H9 (cell line): ENCODE results near the gene MAD2L1. TPM values are rescaled to one million over a fixed set of nuclear protein-coding genes. Genes with fewer than 3 reads are reported as not detected.

Experiments used
- DNase-seq: peaks from one replicate; pipeline ENCODE4 v3.0.0-alpha.2; 2017
- H2AFZ ChIP-seq: one replicate; pipeline ENCODE4 v1.6.1; 2013; ENCODE audit warnings: mild to moderate bottlenecking, low read length, control low read depth, moderate library complexity
- H2AK5ac ChIP-seq: 2 replicates; pipeline ENCODE4 v1.6.1; 2013; ENCODE audit warnings: low read length, control low read depth, mixed read lengths; ENCODE audit not compliant: insufficient read length
- H2BK120ac ChIP-seq: one replicate; pipeline ENCODE4 v1.6.1; 2013; ENCODE audit warnings: low read depth, mild to moderate bottlenecking, low read length, control low read depth, inconsistent platforms; ENCODE audit not compliant: poor library complexity, severe bottlenecking
- H2BK12ac ChIP-seq: 2 replicates; pipeline ENCODE4 v1.6.1; 2013; ENCODE audit warnings: low read length, control low read depth, mixed read lengths, low read depth; ENCODE audit not compliant: insufficient read length
- H2BK15ac ChIP-seq: 2 replicates; pipeline ENCODE4 v1.6.1; 2013; ENCODE audit warnings: low read depth, low read length, control low read depth
- H2BK20ac ChIP-seq: one replicate; pipeline ENCODE4 v1.6.1; 2013; ENCODE audit warnings: low read depth, mild to moderate bottlenecking, low read length, control low read depth, inconsistent platforms; ENCODE audit not compliant: poor library complexity, severe bottlenecking
- H2BK5ac ChIP-seq: 2 replicates; pipeline ENCODE4 v1.6.1; 2013; ENCODE audit warnings: low read length, control low read depth, mixed read lengths; ENCODE audit not compliant: insufficient read length
- H3K14ac ChIP-seq: 2 replicates; pipeline ENCODE4 v1.6.1; 2013; ENCODE audit warnings: low read length, control low read depth; ENCODE audit not compliant: insufficient read depth
- H3K18ac ChIP-seq: 2 replicates; pipeline ENCODE4 v1.6.1; 2013; ENCODE audit warnings: low read depth, mild to moderate bottlenecking, mixed read lengths, low read length, control low read depth; ENCODE audit not compliant: insufficient read length
- H3K23ac ChIP-seq: 2 replicates; pipeline ENCODE4 v1.6.1; 2013; ENCODE audit warnings: low read length, control low read depth, mixed read lengths, low read depth; ENCODE audit not compliant: insufficient read length
- H3K23me2 ChIP-seq: 2 replicates; pipeline ENCODE4 v1.6.1; 2013; ENCODE audit warnings: low read depth, mild to moderate bottlenecking, mixed read lengths, low read length, control low read depth; ENCODE audit not compliant: insufficient read length, poor library complexity, severe bottlenecking
- H3K27ac ChIP-seq: 2 replicates; pipeline ENCODE4 v1.5.1; 2013; ENCODE audit warnings: low read length, control low read depth, mixed read lengths, low read depth; ENCODE audit not compliant: insufficient read length
- H3K27me3 ChIP-seq: 2 replicates; pipeline ENCODE4 v1.6.1; 2013; ENCODE audit warnings: low read length, control low read depth, inconsistent platforms; ENCODE audit not compliant: insufficient read depth
- H3K4ac ChIP-seq: 2 replicates; pipeline ENCODE4 v1.6.1; 2013; ENCODE audit warnings: low read depth, mild to moderate bottlenecking, control low read depth, inconsistent platforms, low read length, moderate library complexity
- H3K4me1 ChIP-seq: 2 replicates; pipeline ENCODE4 v1.6.1; 2013; ENCODE audit warnings: low read length, control low read depth, inconsistent platforms; ENCODE audit not compliant: insufficient read depth
- H3K4me2 ChIP-seq: 2 replicates; pipeline ENCODE4 v1.6.1; 2013; ENCODE audit warnings: low read length, control low read depth, mixed read lengths; ENCODE audit not compliant: insufficient read length, insufficient read depth
- H3K56ac ChIP-seq: 2 replicates; pipeline ENCODE4 v1.6.1; 2013; ENCODE audit warnings: low read depth, mild to moderate bottlenecking, mixed read lengths, low read length, control low read depth; ENCODE audit not compliant: insufficient read length
- H3K79me1 ChIP-seq: 2 replicates; pipeline ENCODE4 v1.6.1; 2013; ENCODE audit warnings: low read depth, mild to moderate bottlenecking, moderate library complexity, low read length, control low read depth, inconsistent platforms; ENCODE audit not compliant: insufficient read depth, poor library complexity, severe bottlenecking
- H3K79me2 ChIP-seq: 2 replicates; pipeline ENCODE4 v1.6.1; 2013; ENCODE audit warnings: low read length, control low read depth, inconsistent platforms; ENCODE audit not compliant: insufficient read depth
- H3K9ac ChIP-seq: 2 replicates; pipeline ENCODE4 v1.6.1; 2013; ENCODE audit warnings: low read length, control low read depth, mixed read lengths; ENCODE audit not compliant: insufficient read length; ENCODE audit errors: extremely low read depth
- H3K9me3 ChIP-seq: one replicate; pipeline ENCODE4 v1.6.1; 2013; ENCODE audit warnings: low read depth, low read length, inconsistent platforms; ENCODE audit not compliant: control insufficient read depth
- H3T11ph ChIP-seq: one replicate; pipeline ENCODE4 v1.6.1; 2013; ENCODE audit warnings: mild to moderate bottlenecking, low read length, control low read depth, inconsistent platforms
- H4K20me1 ChIP-seq: one replicate; pipeline ENCODE4 v1.6.1; 2013; ENCODE audit not compliant: control insufficient read depth, insufficient read length, insufficient read depth
- H4K5ac ChIP-seq: 2 replicates; pipeline ENCODE4 v1.6.1; 2013; ENCODE audit warnings: low read depth, mild to moderate bottlenecking, mixed read lengths, low read length, control low read depth; ENCODE audit not compliant: insufficient read length
- H4K8ac ChIP-seq: replicated peaks from 2 replicates; pipeline ENCODE4 v1.6.1; 2013; ENCODE audit warnings: low read length, control low read depth, mixed read lengths, low read depth; ENCODE audit not compliant: insufficient read length
- H4K91ac ChIP-seq: 2 replicates; pipeline ENCODE4 v1.6.1; 2013; ENCODE audit warnings: low read depth, mild to moderate bottlenecking, moderate library complexity, mixed read lengths, low read length, control low read depth; ENCODE audit not compliant: insufficient read length
- H3K27ac Mint-ChIP-seq, 3 experiments: 2 replicates in 2 of 3; 3 replicates in 1 of 3; pipeline ENCODE4 v1.8.0; 2020 to 2021; ENCODE audit warnings: mixed read lengths in 3 of 3, mild to moderate bottlenecking in 1 of 3, moderate library complexity in 1 of 3
- H3K27me3 Mint-ChIP-seq: 2 replicates; pipeline ENCODE4 v1.8.0; 2021; ENCODE audit warnings: low read depth, mild to moderate bottlenecking, moderate library complexity, mixed read lengths
- H3K36me3 Mint-ChIP-seq, 3 experiments: 2 replicates in 2 of 3; 3 replicates in 1 of 3; pipeline ENCODE4 v1.8.0; 2020 to 2021; ENCODE audit warnings: low read depth in 3 of 3, mixed read lengths in 3 of 3; ENCODE audit not compliant: insufficient read depth in 1 of 3
- H3K4me1 Mint-ChIP-seq, 2 experiments: 2 replicates each; pipeline ENCODE4 v1.8.0; 2020; ENCODE audit warnings: mixed read lengths in 2 of 2
- H3K4me3 Mint-ChIP-seq, 2 experiments: 2 replicates in 1 of 2; 3 replicates in 1 of 2; pipeline ENCODE4 v1.8.0; 2020 to 2021; ENCODE audit warnings: mild to moderate bottlenecking in 2 of 2, mixed read lengths in 2 of 2, moderate library complexity in 1 of 2
- H3K9me3 Mint-ChIP-seq, 2 experiments: 2 replicates in 1 of 2; 3 replicates in 1 of 2; pipeline ENCODE4 v1.8.0; 2020; ENCODE audit warnings: mild to moderate bottlenecking in 2 of 2, mixed read lengths in 2 of 2, moderate library complexity in 1 of 2
- CTCF ChIP-seq: fragments of 200-600 bp; sonication (generic); conservative IDR thresholded peaks from 3 replicates; pipeline ENCODE4 v1.8.0; 2021; ENCODE audit warnings: antibody characterized with exemption, mild to moderate bottlenecking
- WGBS: extraction: QIAGEN DNeasy Blood & Tissue Kit; methylation state at CpG from one replicate; pipeline ENCODE4 v1.1.7; 2013; ENCODE audit warnings: missing lambda C conversion rate, low lambda C conversion rate, mixed read lengths; ENCODE audit not compliant: insufficient read length; ENCODE audit errors: extremely low coverage; 5-methylcytosine and 5-hydroxymethylcytosine counted together
- total RNA-seq: library from RNA; stranded (reverse); gene quantifications from 2 replicates; pipeline ENCODE4 v1.2.1, GENCODE V29; 2021

The MAD2L1 gene
- total RNA-seq, 1 experiment from 2014 or later = 87.2 TPM

GRCh38 chr4:120105472-120105871 is 38.8 kb upstream of the MAD2L1 start:
- H3K18ac ChIP-seq = no peak overlapping the region
- H4K91ac ChIP-seq = no peak overlapping the region
- no peaks in the 10 kb centered on the region for H3K4me1 ChIP-seq
- H2BK5ac ChIP-seq = no peak overlapping the region
- TF ChIP-seq CTCF = no peak
- Mint-ChIP-seq H3K9me3 (no peaks in the 10 kb centered on the region), H3K27ac (no peak overlapping the region), H3K4me3 (no peak overlapping the region), H3K27me3 (no peaks in the 10 kb centered on the region), H3K36me3 (no peaks in the 10 kb centered on the region), H3K4me1 (no peaks in the 10 kb centered on the region)
- WGBS = no CpG with 5 or more reads among the region's 1 CpG
- no peak overlapping the region for H3K56ac ChIP-seq
- no peaks in the 10 kb centered on the region for H3K9me3 ChIP-seq
- no peaks in the 10 kb centered on the region for H3K27me3 ChIP-seq
- no peak overlapping the region for H2BK12ac ChIP-seq
- no peak overlapping the region for H4K8ac ChIP-seq
- H4K20me1 ChIP-seq = no peaks in the 10 kb centered on the region
- no peak for DNase-seq
- H2AFZ ChIP-seq = no peak overlapping the region
- no peak overlapping the region for H3K23ac ChIP-seq
- no peak overlapping the region for H3K27ac ChIP-seq
- H3T11ph ChIP-seq = no peak overlapping the region
- no peak overlapping the region for H2AK5ac ChIP-seq
- H3K4me2 ChIP-seq = no peak overlapping the region
- no peak overlapping the region for H3K9ac ChIP-seq
- H2BK120ac ChIP-seq = no peak overlapping the region
- H3K14ac ChIP-seq = no peak overlapping the region
- H4K5ac ChIP-seq = no peak overlapping the region
- no peaks in the 10 kb centered on the region for H3K23me2 ChIP-seq
- H3K79me1 ChIP-seq = no peaks in the 10 kb centered on the region
- H3K79me2 ChIP-seq = no peaks in the 10 kb centered on the region
- no peak overlapping the region for H2BK20ac ChIP-seq
- no peak overlapping the region for H3K4ac ChIP-seq
- H2BK15ac ChIP-seq = no peak overlapping the region
